IMR-90 (cell line): ENCODE results near the gene HOXD3. TPM values are rescaled to one million over a fixed set of nuclear protein-coding genes. Genes with fewer than 3 reads are reported as not detected.
A peak's percentile ranks its signal among the peaks of the same experiment; 100 is the strongest.

Experiments used
- ATAC-seq: fragments of 200-7000 bp; cut with Tn5 transposase; 2 replicates; pipeline ENCODE4 v1.9.1; 2020; ENCODE audit warnings: low read depth, mild to moderate bottlenecking, moderate library complexity
- BruUV-seq: library from RNA; stranded (reverse); fragments of 400-500 nt; replicated peaks from 2 replicates; lab custom pipeline; 2021; lab: Mats Ljungman, UMichigan
- CTCF ChIA-PET: fragments of 300-600 bp; formaldehyde crosslinking; extraction: SDS; loops from one replicate; lab custom pipeline; 2021; ENCODE audit warnings: antibody characterized with exemption; lab: Yijun Ruan, JAX
- POLR2A ChIA-PET: fragments of 300-600 bp; sonication (Branson Sonifier 250); formaldehyde crosslinking; loops from one replicate; lab custom pipeline; 2022; ENCODE audit warnings: antibody characterized with exemption; ENCODE audit not compliant: unreplicated experiment; lab: Charles Lee
- DNase-seq: peaks from one replicate; pipeline ENCODE4 v3.0.0; 2013
- H2AFZ ChIP-seq: replicated peaks from 2 replicates; pipeline ENCODE3; 2013; ENCODE audit warnings: low read length, mild to moderate bottlenecking; ENCODE audit not compliant: poor library complexity
- H2AK5ac ChIP-seq: 2 replicates; pipeline ENCODE4 v1.6.1; 2013; ENCODE audit warnings: low read depth, low read length, inconsistent platforms
- H2AK9ac ChIP-seq: replicated peaks from 2 replicates; pipeline ENCODE3; 2013; ENCODE audit warnings: mild to moderate bottlenecking, low read depth, low read length, moderate library complexity; ENCODE audit not compliant: poor library complexity
- H2BK120ac ChIP-seq: 2 replicates; pipeline ENCODE4 v1.6.1; 2013; ENCODE audit warnings: low read depth, low read length, inconsistent platforms
- H2BK15ac ChIP-seq: 3 replicates; pipeline ENCODE4 v1.6.1; 2013; ENCODE audit warnings: low read depth, low read length, inconsistent platforms
- H2BK20ac ChIP-seq: 2 replicates; pipeline ENCODE4 v1.6.1; 2013; ENCODE audit warnings: low read depth, mild to moderate bottlenecking, inconsistent platforms, low read length, moderate library complexity
- H2BK5ac ChIP-seq: 2 replicates; pipeline ENCODE4 v1.6.1; 2013; ENCODE audit warnings: mild to moderate bottlenecking, low read depth, low read length, inconsistent platforms; ENCODE audit not compliant: poor library complexity, severe bottlenecking
- H3K14ac ChIP-seq: replicated peaks from 2 replicates; pipeline ENCODE4 v1.6.1; 2013; ENCODE audit warnings: low read depth, low read length, inconsistent platforms
- H3K18ac ChIP-seq: 2 replicates; pipeline ENCODE4 v1.6.1; 2013; ENCODE audit warnings: low read depth, low read length, control low read depth
- H3K23ac ChIP-seq: 2 replicates; pipeline ENCODE4 v1.6.1; 2013; ENCODE audit warnings: low read depth, low read length, inconsistent platforms
- H3K27ac ChIP-seq: 2 replicates; pipeline ENCODE4 v1.5.1; 2013; ENCODE audit warnings: mild to moderate bottlenecking, control low read depth, low read length; ENCODE audit not compliant: insufficient read depth
- H3K27me3 ChIP-seq: 2 replicates; pipeline ENCODE4 v1.6.1; 2013; ENCODE audit warnings: low read length; ENCODE audit not compliant: control insufficient read depth, insufficient read depth
- H3K36me3 ChIP-seq: 2 replicates; pipeline ENCODE4 v1.6.1; 2013; ENCODE audit warnings: low read length, mixed read lengths; ENCODE audit not compliant: control insufficient read depth, insufficient read depth
- H3K4ac ChIP-seq: 2 replicates; pipeline ENCODE4 v1.6.1; 2013; ENCODE audit warnings: low read depth, low read length, inconsistent platforms
- H3K4me1 ChIP-seq: 2 replicates; pipeline ENCODE4 v1.6.1; 2013; ENCODE audit warnings: low read length, mixed read lengths; ENCODE audit not compliant: control insufficient read depth, insufficient read depth
- H3K4me2 ChIP-seq: 2 replicates; pipeline ENCODE4 v1.6.1; 2013; ENCODE audit warnings: low read depth, mild to moderate bottlenecking, control low read depth, low read length, moderate library complexity
- H3K4me3 ChIP-seq: 2 replicates; pipeline ENCODE4 v1.5.1; 2013; ENCODE audit warnings: low read depth, mild to moderate bottlenecking, control low read depth, low read length, moderate library complexity; ENCODE audit not compliant: insufficient read depth
- H3K56ac ChIP-seq: 2 replicates; pipeline ENCODE4 v1.6.1; 2013; ENCODE audit warnings: low read length, inconsistent platforms; ENCODE audit not compliant: insufficient read depth; ENCODE audit errors: extremely low read depth
- H3K79me1 ChIP-seq, 2 experiments: 2 replicates each; pipeline ENCODE4 v1.6.1; 2013; ENCODE audit warnings: low read length in 2 of 2, inconsistent platforms in 1 of 2, low read depth in 1 of 2
- H3K9ac ChIP-seq: 2 replicates; pipeline ENCODE4 v1.6.1; 2013; ENCODE audit warnings: low read depth, low read length, control low read depth
- H3K9me1 ChIP-seq: 2 replicates; pipeline ENCODE4 v1.6.1; 2013; ENCODE audit warnings: low read length, inconsistent platforms; ENCODE audit not compliant: insufficient read depth
- H3K9me3 ChIP-seq: 2 replicates; pipeline ENCODE4 v1.6.1; 2013; ENCODE audit warnings: low read length; ENCODE audit not compliant: control insufficient read depth, insufficient read depth
- H4K20me1 ChIP-seq: 2 replicates; pipeline ENCODE4 v1.6.1; 2013; ENCODE audit warnings: low read length, inconsistent platforms; ENCODE audit not compliant: insufficient read depth
- H4K5ac ChIP-seq: 2 replicates; pipeline ENCODE4 v1.6.1; 2013; ENCODE audit warnings: mild to moderate bottlenecking, low read depth, low read length, control low read depth
- H4K8ac ChIP-seq, 2 experiments: 2 replicates each; pipeline ENCODE4 v1.6.1; 2013; ENCODE audit warnings: low read depth in 2 of 2, low read length in 2 of 2, control low read depth in 1 of 2, inconsistent platforms in 1 of 2
- H4K91ac ChIP-seq: 2 replicates; pipeline ENCODE4 v1.6.1; 2013; ENCODE audit warnings: low read depth, low read length, inconsistent platforms; ENCODE audit not compliant: insufficient read depth
- BHLHE40 ChIP-seq: fragments of 150-350 bp; IDR thresholded peaks from 2 replicates; pipeline ENCODE4 v1.6.1; 2016; ENCODE audit warnings: mild to moderate bottlenecking, low read depth, low read length
- CEBPB ChIP-seq: IDR thresholded peaks from 2 replicates; pipeline ENCODE4 v1.6.1; 2012; ENCODE audit warnings: low read depth, low read length, improper control_type of control experiment
- FOS ChIP-seq: fragments of 150-350 bp; IDR thresholded peaks from 2 replicates; pipeline ENCODE4 v1.6.1; 2016; ENCODE audit warnings: low read depth, low read length
- SMC3 ChIP-seq: fragments of 150-350 bp; IDR thresholded peaks from 2 replicates; pipeline ENCODE4 v1.6.1; 2016; ENCODE audit warnings: low read depth, mild to moderate bottlenecking, antibody characterized with exemption, low read length, moderate library complexity
- WGBS, 2 experiments: methylation state at CpG; one replicate each; pipeline versions ENCODE4 v1.1.5 to v1.1.7; 2013; ENCODE audit warnings: missing lambda C conversion rate in 2 of 2; ENCODE audit not compliant: insufficient read length in 1 of 2; ENCODE audit errors: extremely low coverage in 2 of 2; 5-methylcytosine and 5-hydroxymethylcytosine counted together
- dilution Hi-C: fragments of 300-500 bp; cut with HindIII; formaldehyde crosslinking; loops from one replicate; pipeline ENCODE4 v1.14.3; 2018; ENCODE audit warnings: low sequenced_read_pairs; ENCODE audit not compliant: unreplicated experiment
- in situ Hi-C: fragments of 300-500 bp; cut with MboI; formaldehyde crosslinking; loops from 3 replicates; pipeline ENCODE4 v1.14.3; 2019; ENCODE audit warnings: low sequenced_read_pairs, inconsistent platforms, mixed read lengths
- intact Hi-C: fragments of 100-400 bp; cut with micrococcal nuclease; formaldehyde crosslinking; loops from 2 replicates; pipeline ENCODE4 v1.10.0; 2022
- polyA plus RNA-seq, 3 experiments: library from polyadenylated mRNA; depleted of rRNA; stranded (reverse); fragments of >200 nt; gene quantifications; 2 replicates each; pipeline ENCODE4 v1.2.3, GENCODE V29; 2012; ENCODE audit warnings: low replicate concordance in 1 of 3
- total RNA-seq: library from RNA; depleted of rRNA; stranded (reverse); fragments of >200 nt; gene quantifications from 2 replicates; pipeline ENCODE4 v1.2.3, GENCODE V29; 2012

HOXD3 gene
- total and polyA plus RNA-seq, 2 of the 4 experiments (the other 2 are of a cell fraction): not detected

GRCh38 chr2:176161825-176162626 lies 4.9 kb downstream of the HOXD3 start:
- no peak overlapping the region for H3K56ac ChIP-seq
- H3K18ac ChIP-seq: no peak overlapping the region
- H2AK9ac ChIP-seq: no peak overlapping the region
- H3K9ac ChIP-seq: no peak overlapping the region
- no peaks in the 10 kb centered on the region for H4K20me1 ChIP-seq
- no peak overlapping the region for H3K4ac ChIP-seq
- no peaks in the 10 kb centered on the region for H3K79me1 ChIP-seq
- no peak overlapping the region for H2BK20ac ChIP-seq
- peaks cover 91% of the 10 kb centered on the region for H3K27me3 ChIP-seq
- no TSS peak for BruUV-seq
- no peak overlapping the region for H3K23ac ChIP-seq
- no peak overlapping the region for H3K27ac ChIP-seq
- CTCF ChIA-PET: interaction anchor here (0.8 kb wide), 1 partner anchor 37 kb away, joined by 3 read pairs; no protein-coding TSS in a partner anchor
- H2AFZ ChIP-seq: no peak overlapping the region
- ATAC-seq (no peak), DNase-seq (peak; percentile 12)
- H4K5ac ChIP-seq: no peak overlapping the region
- no peak overlapping the region for H4K8ac ChIP-seq
- no peak overlapping the region for H2BK120ac ChIP-seq
- H3K9me3 ChIP-seq: peaks cover 18% of the 10 kb centered on the region
- H2BK5ac ChIP-seq: no peak overlapping the region
- no peaks in the 10 kb centered on the region for H3K4me1 ChIP-seq
- H2BK15ac ChIP-seq: no peak overlapping the region
- no peaks in the 10 kb centered on the region for H3K9me1 ChIP-seq
- no peak overlapping the region for H2AK5ac ChIP-seq
- WGBS, 2 experiments: 0% methylated on average over 7 of the region's 22 CpGs; no CpG with 5 or more reads in 1 of the 2 experiments
- no peak for TF ChIP-seq BHLHE40
- TF ChIP-seq SMC3: no peak
- no peak for TF ChIP-seq CEBPB
- TF ChIP-seq FOS: no peak
- H3K36me3 ChIP-seq: no peaks in the 10 kb centered on the region
- intact Hi-C loops: no loop called here
- in situ Hi-C loops: no loop called here
- dilution Hi-C loops: no loop called here
- H3K14ac ChIP-seq: no peak overlapping the region
- H4K91ac ChIP-seq: no peak overlapping the region
- H3K4me3 ChIP-seq: no peak overlapping the region
- POLR2A ChIA-PET: no interaction called here
- H3K4me2 ChIP-seq: peak overlapping the region; percentile 59; the same call in 1 of the 2 replicates
